DMS 273 (cell line): ENCODE data around the gene ADIPOR2.
A peak's percentile ranks its signal among the peaks of the same experiment; 100 is the strongest.
"Not testable (repeated sequence)": the region's sequence is repeated elsewhere in the genome, so short reads cannot be mapped to it uniquely, and the experiment has no call there.

ENCODE experiments used
- DNase-seq: peaks from one replicate; lab custom pipeline; 2025; ENCODE audit not compliant: unreplicated experiment; lab: John Stamatoyannopoulos, UW

Gene ADIPOR2

DNA sequence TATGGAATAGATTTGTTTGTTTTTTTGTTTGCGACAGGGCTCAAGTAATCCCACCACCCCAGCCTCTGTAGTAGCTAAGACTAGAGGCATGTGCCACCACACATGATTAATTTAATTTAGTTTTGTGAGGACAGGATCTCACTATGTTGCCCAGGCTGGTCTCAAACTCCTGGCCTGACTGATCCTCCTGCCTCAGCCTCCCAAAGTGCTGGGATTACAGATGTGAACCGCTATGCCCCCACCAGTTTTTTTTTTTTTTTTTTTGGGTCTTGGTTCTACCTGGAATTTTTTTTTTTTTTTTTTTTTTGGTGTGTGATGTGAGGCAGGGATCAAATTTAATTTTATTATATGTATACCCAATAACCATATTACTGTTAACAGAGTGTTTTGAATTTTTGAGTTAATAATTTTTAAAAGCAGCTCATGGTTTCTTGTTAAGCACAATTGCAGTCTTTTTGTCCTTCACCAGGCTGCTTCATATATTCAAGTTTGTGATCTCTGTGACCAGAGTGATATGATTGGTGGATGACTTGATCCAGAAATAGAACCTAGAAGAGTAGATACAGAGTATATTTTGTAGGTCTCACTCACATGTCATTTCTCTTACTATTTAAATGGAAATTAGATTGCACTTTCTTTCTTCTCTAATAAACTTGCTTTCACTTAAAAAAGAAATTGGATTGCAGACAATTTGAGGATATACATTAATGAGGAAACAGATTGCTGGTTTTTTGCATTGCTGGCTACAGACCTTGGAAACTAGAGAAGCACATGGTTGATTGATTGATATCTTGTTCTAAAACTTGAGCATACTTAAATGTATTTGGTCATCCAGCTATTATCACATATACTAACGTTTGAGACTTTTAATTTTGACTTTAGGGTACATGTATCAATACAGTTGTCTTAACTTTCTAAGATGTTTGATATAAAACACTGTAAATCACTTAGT lies 13.2 kb downstream of the ADIPOR2 start:
- DNase-seq = no peak

DNA sequence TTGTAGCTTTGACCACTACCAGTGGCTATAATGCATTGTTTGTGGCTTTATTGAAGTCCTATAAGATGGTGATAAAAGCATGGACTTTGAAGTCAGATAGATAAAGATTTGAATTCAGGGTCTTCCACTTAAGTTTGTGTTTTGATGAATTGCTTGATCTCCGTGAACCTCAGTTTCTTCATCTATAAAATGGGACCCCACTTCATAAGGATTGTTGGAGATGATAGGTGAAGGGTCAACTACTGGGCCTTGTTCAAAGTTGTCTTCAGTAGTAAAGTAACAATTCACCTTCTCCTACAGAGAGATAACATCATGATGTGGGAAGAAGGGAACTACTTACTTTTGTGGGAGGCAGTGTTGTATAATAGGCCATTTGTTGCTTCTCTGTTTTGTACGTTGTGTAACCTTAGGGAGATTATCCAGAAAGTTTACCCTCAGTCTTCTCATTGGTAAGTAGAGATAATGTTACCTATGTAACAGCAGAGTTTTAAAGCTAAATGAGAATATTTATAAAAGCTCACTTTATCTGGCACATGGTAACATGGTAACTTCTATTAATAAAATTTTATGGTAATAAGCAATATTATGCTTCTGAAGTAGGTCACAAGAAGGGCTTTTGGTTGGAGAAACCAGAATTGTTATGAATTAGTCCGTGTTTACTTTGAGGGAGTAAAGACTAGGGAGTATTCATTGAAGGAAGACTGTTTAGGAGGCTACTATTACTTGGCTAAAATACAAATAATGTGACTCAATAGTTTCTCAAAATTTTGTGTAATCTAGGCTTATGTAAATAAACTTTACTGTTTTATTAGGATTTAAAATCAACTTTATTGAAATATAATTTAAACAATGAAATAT lies 15.1 kb downstream of the ADIPOR2 start:
- no peak for DNase-seq

DNA sequence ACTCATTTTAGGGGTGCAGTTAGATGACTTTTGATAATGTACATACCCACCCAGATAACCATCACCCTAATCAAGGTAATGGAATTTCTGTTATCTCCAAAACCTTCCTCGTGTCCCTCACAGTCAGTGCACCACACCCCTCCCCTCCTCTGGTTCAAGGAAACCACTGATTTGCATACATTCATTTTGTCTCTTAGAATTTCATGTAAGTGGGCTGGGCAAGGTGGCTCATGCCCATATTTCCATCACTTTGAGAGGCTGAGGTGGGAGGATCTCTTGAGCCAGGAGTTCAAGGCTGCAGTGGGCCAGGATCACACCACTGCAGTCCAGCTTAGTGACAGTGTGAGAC lies 15.7 kb downstream of the ADIPOR2 start:
- no peak for DNase-seq

DNA sequence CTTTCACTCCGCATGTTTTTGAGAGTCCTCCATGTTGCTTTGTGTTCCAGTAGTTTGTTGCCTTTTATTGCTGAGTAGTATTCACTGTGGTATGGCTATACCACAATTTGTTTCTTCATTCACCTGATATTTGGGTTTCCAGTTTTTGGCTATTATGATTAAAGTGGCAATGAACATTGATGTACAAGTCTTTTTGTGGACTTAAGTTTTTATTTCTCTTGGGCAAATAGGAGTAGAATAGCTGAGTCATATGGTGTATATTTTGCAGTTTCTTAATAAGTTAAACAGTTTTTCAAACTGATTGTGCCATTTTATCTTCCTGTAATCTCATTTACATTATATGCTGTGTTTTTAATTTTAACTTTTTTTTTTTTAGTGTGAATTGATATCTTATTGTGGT lies 16.2 kb downstream of the ADIPOR2 start:
- DNase-seq = no peak

DNA sequence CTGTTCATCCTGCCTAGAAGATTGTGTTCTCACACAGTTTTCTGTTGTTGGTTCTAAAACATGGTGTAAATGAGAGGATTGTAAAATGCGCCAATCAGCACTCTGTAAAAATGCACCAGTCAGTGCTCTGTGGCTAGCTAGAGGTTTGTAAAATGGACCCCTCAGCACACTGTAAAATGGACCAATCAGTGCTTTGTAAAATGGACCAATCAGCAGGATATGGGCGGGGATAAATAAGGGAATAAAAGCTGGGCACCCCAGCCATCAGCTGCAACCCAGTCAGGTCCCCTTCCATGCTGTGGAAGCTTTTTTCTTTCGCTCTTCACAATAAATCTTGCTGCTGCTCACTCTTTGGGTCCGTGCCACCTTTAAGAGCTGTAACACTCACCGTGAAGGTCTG lies 19.1 kb downstream of the ADIPOR2 start:
- not testable (repeated sequence) for DNase-seq

DNA sequence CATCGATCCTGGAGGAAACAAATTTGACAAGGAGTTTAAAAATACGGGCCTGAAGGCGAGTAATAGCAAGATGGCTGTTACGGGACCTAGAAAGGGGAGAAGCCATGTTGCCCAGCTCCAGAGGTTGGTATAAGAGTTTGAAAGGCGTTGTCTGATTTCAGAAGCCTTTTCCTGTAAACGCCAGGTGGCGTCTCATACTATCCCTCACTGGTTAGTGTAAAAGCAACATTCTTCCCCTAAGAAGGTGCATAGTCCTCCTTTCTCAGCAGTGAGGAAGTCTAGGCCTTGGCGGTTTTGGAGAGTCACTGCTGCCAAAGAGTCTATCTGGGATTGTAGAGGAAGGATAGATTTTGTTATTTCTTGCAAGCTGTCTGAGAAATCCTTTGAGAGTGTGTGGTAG lies 20.0 kb downstream of the ADIPOR2 start:
- DNase-seq = not testable (repeated sequence)

DNA sequence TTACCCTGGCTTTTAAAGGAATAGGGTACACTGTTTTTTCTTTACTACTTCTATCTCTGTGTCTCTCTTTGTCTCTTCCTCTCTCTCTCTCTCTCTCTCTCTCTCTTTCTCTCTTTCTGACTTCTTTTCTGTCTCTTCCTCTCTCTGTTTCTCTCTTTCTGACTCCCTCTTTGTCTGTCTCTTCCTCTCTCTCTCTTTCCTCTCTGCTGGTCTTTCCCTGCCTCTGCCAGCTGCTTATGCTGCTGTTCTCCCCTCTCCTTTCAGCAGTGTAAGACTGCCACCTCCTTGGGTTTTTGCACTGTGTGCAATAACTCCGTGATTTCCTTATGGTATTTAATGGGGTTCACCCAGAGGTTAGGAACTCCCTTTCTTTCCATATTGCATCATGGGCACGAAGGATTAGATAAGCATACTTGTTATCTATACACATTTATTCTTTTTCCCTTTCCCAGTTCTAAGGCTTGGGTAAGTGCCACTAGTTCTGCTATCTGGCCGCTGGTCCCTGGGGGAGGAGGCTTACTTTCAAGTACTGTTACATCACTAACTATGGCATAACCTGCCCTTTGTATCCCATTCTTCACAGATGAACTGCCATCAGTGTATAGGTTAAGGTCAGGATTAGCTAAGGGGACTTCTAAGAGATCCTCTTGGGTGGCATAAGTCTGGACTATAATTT lies 20.8 kb downstream of the ADIPOR2 start:
- not testable (repeated sequence) for DNase-seq

DNA sequence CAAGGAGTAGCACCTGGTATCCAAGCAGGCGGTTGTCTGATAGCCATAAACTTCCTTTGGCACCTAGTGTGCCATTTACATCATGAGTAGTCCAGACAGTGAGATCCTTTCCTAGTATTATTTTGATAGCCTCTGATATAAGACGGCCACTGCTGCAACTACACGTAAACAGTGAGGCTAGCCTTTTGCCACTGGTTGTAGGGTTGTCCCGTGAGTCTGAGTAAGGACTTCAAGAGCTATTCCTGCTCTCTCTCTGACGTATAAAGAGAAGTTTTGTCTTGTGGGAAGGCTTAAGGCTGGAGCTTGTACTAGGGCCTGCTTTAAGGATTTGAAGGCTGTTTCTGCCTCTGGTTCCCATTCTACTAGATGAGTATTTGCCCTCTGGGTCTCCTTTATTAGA lies 21.4 kb downstream of the ADIPOR2 start:
- DNase-seq = not testable (repeated sequence)

DNA sequence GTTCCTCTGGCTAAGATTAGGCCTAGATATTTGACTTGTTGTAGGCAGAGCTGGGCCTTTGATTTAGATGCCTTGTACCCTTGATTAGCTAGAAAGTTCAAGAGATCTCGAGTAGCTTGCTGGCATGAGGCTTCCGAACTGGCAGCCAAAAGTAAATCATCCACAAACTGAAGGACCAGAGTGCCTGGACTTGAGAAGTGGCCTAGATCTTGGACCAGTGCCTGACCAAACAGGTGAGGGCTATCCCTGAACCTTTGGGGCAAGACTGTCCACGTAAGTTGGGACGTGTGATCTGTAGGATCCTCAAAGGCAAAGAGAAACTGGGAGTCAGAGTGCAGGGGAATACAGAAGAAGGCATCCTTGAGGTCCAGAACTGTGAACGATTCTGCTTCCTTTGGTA lies 22.0 kb downstream of the ADIPOR2 start:
- DNase-seq = not testable (repeated sequence)

DNA sequence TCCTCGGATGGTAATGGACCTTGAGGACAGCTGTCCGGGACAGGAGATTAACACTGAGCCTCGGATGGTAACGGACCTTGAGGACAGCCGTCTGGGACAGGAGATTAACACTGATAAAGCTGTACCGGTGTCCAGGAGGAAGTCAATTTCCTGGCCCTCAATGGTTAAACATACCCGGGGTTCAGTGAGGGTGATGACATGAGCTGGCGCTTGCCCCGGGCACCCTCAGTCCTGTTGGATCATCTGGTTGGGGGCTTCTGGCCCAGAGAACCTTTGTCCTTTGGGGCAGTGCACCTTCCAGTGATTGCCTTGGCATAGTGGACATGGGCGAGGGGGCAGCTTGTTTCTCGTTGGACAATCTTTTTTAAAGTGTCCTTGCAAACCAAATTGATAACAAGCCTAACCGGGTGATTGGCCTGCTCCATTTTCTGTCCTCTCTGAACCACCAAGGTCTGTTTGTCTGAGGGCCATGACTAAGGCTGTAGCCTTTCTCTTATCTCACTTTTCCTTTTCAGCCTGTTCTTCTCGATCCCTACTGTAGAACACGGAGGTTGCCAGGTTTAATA lies 23.0 kb downstream of the ADIPOR2 start:
- DNase-seq = not testable (repeated sequence)

DNA sequence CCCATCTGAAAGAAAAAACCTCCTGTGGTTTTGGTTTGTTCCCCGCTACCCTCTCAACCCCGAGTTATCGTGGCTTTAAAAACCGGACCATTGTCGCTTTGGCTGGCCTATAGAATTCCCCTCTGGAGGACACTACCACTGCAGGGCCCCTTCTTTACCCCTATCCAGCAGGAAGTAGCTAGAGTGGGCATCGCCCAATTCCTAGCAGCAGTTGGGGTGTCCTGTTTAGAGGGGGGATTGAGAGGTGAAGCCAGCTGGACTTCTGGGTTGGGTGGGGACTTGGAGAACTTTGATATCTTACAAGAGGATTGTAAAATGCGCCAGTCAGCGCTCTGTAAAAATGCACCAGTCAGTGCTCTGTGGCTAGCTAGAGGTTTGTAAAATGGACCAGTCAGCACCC lies 24.6 kb downstream of the ADIPOR2 start:
- DNase-seq = peak; percentile 28

DNA sequence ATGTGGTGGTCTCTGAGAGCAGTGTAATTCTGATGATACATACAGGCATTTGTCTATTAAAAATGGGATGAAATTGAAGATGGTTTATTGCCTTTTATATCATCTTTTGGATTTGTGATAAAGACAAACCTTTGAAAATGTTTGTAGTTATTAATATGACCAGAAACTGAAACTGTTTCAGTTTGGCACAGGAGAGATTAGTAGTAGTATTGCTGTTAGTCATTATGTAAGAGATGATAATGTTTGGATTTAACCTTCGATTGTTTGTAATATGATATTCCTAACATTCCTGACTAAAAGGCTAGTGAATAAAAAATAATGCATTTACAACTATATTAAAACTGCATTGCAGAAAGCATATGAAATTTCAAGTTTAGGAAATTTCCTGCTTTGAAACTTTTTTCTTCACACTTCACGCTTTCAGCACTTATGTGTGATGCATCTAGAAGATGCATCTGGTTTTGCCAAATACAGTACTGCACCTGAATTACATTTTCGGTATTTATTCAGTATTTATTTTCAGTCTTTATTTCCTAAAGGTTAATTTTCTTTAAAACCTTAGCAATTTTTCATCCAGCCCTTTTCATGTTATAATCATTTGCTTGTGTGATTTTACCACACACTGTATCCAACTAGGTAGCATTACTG lies 25.5 kb downstream of the ADIPOR2 start:
- no peak for DNase-seq

DNA sequence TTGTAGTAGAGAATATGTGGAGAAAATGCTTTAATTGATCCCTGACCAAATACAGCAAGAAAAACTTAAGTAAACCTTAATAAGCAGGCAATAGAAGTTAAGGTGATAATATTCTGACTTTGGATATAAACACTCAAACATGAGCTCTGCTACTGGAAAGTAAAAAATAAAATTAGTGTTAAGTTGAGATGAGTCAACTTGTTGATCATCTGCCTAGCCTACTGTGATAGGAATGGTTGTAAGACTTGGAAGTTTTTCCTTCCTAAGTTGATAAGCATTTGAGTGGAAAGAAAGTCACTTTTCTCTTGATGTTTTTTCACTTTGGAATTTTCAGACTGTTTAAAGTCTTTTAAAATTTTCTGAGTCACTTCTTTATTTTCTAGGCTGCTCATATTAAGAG lies 26.0 kb downstream of the ADIPOR2 start:
- DNase-seq = no peak

DNA sequence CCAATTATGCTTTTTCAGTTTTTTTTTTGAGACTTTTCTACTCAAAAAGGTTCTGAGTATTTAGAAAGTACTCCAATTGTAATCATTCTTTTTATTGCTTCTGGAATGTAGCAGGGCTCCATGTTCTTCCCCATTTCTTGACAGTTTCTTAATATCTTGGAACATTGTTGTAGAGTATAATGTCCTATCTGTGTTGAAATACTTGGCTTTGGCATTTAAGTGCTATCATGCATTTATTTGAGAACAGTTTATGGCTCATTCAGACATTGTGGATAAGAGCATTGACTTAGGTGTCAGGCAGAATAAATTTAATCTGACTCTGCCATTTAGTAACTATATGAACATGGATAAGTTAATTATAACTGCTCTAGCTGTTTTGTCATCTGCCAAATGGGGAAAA lies 28.3 kb downstream of the ADIPOR2 start:
- DNase-seq = no peak

DNA sequence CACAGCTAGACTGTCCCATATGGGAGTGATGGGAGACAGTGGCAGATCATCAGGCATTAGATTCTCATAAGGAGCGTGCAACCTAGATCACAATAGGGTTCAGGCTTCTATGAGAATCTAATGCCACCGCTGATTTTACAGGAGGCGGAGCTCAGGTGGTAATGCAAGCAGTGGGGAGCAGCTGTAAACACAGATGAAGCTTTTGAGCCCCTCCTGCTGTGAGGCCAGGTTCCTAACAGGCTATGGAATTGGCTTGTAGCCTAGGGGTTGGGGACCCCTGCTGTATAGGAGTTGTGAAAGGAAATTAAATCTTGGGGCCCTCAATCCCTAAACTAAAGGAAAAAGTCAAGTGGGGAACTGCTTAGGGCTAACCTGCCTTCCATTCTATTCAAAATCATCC lies 29.6 kb downstream of the ADIPOR2 start:
- DNase-seq = no peak

DNA sequence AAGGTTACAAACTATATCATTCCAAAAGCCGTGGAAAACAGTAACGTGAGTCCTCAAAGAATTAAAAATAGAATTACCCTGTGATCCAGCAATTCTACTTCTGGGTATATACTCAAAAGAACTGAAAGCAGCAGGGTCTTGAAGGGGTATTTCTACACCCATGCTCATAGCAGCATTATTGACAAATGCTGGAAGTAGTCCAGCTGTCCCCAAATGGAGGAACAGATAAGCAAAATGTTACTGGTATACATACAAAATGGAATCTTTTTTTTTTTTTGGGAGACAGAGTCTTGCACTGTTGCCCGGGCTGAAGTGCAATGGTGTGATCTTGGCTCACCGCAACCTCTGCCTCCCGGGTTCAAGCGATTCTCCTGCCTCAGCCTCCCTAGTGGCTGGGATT lies 32.9 kb downstream of the ADIPOR2 start:
- DNase-seq = no peak

DNA sequence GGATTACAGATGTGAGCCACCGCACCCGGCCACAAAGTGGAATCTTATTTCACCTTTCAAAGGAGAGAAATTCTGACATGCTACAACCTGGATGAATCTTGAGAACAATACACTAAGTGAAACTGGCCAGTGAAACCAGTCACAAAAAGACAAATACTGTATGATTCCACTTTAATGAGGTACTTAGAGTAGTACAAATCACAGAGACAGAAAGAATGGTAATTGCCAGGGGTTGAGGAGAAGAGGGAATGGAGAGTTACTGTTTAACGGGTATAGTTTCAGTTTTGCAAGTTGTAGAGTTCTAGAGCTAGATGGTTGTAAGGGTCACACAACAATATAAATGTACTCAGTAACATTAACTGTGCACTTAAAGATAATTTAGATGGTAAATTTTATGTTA lies 33.4 kb downstream of the ADIPOR2 start:
- no peak for DNase-seq

DNA sequence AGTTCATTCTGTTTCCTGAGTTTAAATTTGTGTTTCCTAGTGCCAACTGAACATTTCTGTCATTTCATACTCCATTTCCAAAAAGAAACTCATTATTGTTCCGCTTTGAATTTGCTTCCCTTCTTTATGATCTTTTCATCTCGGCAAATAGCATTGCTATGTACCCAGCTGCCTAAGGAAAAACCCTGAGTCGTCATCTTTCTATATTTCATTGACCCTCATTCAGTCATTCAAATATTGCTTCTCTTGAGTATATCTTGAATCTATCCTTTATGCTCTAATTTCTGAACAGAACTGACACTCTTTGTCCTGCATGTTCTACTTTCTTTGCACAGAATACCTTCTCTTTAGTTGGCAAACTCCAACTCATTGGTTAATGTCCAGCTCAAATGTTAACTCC lies 35.9 kb downstream of the ADIPOR2 start:
- DNase-seq = no peak

DNA sequence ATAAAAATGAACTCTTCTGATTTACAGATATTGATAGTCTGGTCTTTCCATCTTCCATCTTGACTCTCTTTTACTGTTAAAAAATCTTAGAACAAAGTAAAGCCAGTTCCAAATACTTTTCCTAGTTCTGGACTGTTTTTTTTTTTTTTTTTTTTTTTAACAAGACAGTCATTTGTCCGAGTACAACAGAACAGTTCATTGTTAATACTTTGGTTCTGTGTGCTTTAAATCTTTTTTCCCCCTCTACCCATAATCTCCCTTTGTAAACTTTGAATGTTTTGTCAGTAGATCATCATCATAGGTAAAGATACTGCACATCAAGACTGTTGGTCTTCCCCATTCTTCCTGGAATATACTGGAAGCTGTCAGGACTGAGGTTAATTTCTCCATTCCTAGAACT lies 38.0 kb downstream of the ADIPOR2 start:
- no peak for DNase-seq

DNA sequence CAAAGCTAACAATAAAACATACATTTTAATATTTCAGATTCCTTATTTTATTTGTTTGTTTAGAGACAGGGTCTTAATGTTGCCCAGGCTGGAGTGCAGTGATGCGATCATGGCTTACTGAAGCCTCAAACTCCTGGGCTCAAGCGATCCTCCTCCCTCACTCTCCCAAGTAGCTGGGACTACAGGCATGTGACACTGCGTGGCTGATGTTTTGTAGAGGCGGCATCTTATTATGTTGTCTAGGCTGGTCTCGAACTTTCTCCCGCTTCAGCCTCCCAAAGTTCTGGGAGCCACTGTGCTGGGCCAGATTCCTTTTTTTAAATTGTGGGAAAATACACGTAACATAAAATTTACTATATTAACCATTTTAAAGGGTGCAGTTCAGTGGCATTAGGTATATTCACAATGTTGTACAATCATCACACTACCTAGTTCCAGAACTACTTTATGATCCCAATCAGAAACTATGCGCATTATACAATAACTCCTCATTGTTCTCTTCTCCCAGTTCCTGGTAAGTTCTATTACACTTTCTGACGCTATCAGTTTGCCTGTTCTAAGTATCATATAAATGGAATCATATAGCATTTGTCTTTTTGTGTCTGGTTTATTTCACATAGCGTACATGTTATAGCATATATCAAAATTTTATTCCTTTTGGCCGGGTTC lies 40.3 kb downstream of the ADIPOR2 start:
- DNase-seq = no peak
